Kasumi-1 (cell line): ENCODE results near the gene PHACTR1.
A peak's percentile ranks its signal among the peaks of the same experiment; 100 is the strongest.

Source experiments
- DNase-seq, 2 experiments: peaks; one replicate each; lab custom pipeline; 2025; lab: John Stamatoyannopoulos, UW

PHACTR1 gene

DNA sequence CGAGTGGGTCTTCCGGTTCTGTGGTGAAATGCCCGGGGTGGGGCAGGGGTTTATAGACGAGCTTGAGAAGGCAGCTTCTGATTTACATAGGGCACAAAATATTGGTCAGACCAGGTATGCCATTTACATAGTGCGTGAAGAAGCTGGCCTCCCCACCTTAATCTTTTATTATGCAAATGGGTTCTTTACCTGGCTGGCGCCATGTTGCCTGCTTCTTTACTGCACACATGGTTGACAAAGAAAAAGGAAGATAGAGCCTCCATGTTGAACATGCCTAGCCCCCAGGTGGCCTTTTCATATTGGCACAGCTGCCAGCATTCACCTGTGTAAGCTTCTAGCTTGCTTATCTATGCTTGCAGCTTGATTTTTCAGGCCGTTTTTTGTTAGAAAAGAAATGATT is 276.2 kb downstream of the PHACTR1 start:
- no peak for DNase-seq

DNA sequence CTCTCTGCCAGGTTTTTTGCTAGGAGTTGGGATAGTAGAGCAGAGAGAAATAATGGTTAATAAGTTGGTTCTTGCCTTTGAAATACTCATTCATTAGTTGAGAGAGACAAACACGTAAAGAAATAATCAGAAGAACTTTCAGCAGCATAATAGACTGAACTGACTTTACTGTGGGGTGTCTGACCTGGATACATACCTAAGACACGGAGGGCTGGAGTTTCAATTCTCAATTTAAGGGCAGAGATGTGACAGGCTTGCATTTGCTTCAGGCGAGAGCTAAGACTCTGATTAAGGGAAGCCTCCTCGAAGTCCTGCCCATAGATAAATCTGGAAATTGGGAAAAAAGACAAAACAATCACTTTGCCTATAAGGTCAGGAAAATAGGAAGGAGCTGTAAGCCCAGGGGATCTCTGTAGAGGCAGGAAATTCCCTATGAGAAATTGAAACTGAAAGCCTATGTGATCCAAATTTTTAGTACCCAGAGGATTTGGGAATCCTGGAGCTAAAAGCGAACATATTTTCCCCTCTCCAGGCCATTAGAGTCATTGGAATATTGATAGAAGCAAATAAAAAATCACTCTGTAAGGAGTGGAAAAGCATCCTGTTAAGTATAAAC is 276.8 kb downstream of the PHACTR1 start:
- DNase-seq = no peak

DNA sequence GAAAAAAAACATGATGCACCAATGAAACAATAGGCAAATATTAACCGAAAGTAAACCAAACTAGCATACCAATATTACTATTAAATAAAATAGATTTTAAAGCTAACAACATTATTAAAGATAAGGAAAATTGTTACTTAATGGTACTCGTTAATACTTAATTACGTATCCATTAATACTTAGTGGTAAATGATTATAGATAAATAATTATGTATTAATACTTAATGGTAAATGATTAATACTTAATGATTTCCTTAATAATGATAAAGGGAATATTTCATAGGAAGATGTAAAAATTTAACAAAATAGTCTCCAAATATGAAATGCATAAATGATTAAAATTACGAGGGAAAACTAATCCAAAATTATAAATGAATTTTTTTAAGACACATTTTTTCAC is 278.9 kb downstream of the PHACTR1 start:
- no peak for DNase-seq

GRCh38 chr6:13000537-13000936 is 284.0 kb downstream of the PHACTR1 start:
- DNase-seq = no peak

GRCh38 chr6:13001927-13002326 is 285.4 kb downstream of the PHACTR1 start:
- DNase-seq = no peak

DNA sequence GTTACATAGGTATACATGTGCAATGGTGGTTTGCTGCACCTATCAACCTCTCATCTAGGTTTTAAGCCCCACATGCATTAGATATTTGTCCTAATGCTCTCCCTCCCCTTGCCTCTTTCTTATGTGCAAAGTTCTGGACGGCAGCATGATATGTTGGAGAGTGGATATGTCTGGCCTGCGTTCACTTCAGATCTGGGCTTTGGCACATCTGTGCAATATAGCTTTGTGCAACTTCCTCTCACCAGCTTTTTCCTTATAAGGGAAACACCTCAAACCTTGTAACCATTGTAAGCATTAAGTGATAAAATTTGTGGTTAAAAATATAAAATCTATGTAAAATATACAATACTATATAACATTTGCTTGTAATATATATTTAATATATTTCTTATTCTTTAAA is 288.0 kb downstream of the PHACTR1 start:
- peak; percentile 83 to 88 for DNase-seq

GRCh38 chr6:13005994-13006393 is 289.4 kb downstream of the PHACTR1 start:
- DNase-seq = no peak

GRCh38 chr6:13006578-13007300 is 290.2 kb downstream of the PHACTR1 start:
- no peak for DNase-seq

- no peak for DNase-seq
These were observed 291.2 kb downstream of the PHACTR1 start for GRCh38 chr6:13007744-13008143.

DNA sequence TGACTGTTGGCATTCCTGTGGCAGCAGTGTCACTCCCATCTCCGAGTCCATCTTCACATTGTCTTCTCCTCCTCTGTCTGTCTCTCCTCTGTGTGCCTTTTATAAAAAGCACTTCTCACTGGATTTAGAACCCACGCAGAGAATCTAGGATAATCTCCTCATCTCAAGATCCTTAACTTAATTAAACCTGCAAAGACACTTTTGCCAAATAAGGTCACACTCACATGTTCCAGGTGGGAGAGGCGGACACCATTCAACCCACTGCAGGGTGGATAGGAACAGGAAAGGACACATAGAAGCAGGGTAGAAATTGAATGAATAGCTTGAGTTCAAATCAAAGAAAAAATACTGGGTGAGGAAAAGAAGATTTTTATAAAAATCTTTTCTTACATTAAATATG is 292.5 kb downstream of the PHACTR1 start:
- no peak for DNase-seq

GRCh38 chr6:13009461-13009860 is 292.9 kb downstream of the PHACTR1 start:
- DNase-seq = peak; percentile 13 to 40

GRCh38 chr6:13011612-13012146 is 295.1 kb downstream of the PHACTR1 start:
- no peak for DNase-seq

DNA sequence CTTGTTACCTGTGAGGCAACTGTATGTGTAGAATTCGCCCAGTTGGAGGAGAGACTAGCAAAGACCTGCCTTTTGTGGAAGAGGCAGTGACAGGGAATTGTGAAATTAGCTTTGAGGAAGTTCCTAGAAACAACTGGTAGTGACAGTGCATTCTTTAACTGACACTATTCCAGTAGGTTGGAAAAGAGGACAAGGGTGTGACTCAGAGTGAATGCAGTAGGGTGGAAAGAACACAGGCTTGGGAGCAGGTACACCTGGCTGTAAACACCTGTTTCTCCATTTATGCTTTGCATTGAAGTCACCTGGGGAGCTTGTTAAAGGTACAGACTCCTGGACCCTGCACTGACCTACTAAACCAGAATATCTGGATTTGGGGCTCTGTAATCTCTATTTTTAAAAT is 295.7 kb downstream of the PHACTR1 start:
- peak; percentile 48 for DNase-seq

- no peak for DNase-seq
These were observed 296.6 kb downstream of the PHACTR1 start for GRCh38 chr6:13012977-13013680.

DNA sequence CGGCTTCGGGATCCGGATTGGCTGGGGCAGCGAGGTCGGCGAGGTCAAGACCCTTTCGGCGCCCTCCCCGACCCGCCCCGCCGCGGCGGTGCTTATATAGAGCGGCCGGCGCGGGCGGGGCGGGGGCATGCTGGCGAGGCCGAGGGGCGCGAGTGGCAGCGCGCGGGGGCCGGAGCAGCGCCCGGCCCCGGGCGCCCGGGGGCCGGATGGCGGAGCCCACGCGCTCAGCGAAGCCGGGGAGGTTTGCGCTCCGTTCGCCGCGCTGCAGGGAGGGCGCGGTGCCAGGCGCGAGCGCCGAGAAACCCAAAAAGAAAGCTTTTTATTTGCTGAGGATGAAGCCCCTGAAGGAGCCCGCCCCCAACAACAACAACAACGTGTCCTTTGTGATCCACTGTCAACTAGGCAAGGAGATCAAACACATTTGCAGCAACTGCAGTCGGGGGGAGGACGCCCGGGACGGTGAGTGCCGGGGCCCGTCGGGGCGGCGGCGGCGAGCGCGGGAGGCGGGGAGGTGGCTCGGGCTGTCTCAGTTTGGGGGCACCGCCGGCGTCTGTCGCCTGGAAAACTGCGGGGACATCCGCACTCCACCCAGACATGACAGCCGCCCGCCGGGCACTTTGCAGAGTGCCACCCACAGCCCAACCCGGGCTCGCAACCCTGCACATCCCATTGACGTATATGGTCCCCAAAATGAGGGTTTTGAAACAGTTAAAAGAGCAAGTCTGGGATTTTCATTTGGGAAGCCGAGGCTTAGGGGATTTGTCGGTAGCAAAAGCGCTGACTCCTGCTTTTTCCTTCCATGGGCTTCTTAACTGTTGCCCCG is 297.3 kb downstream of the PHACTR1 start:
- DNase-seq = no peak

- no peak for DNase-seq
These were observed 298.2 kb downstream of the PHACTR1 start for GRCh38 chr6:13014504-13015378.

DNA sequence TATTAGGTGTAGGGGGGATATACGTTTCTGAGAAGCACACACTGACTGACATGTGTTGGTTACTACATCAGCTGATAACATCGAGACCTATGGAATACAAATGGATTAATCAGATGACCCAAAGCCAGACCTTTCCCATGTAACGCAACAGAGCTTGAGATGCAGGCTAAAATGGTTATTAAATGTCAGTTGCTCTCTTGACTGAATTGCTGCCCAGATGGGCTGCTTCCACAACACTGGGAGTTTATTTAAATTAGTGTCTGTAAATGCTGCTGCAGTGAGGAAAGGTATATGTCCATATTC is 298.8 kb downstream of the PHACTR1 start:
- DNase-seq = no peak

GRCh38 chr6:13024616-13025015 is 308.0 kb downstream of the PHACTR1 start:
- DNase-seq = no peak

GRCh38 chr6:13025893-13026499 is 309.4 kb downstream of the PHACTR1 start:
- no peak for DNase-seq

DNA sequence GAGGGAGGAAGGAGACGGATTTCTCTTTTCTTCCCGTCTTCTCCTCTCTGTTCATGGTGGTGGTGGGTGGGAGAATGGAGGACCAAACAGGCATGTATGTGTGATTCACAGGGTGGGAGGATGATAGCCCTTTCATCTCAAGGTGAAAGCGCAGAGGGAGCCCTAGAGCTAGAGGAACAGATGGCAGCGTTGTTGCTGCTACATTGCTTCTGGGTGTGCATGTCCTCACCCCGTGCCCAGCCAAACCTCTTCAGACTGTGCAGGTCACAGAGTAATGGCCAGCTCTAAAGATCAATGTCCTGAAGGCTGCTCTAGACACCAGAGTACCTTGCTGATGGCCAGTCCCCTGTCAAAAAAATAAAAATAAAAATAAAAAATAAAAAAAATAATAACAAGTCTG is 310.0 kb downstream of the PHACTR1 start:
- DNase-seq = no peak

- DNase-seq = peak in 1 of 2 experiments; percentile 14
These were observed 310.6 kb downstream of the PHACTR1 start for GRCh38 chr6:13027207-13027606.
